H1 (cell line): Measurements from ENCODE around the gene SLC30A7. TPM values are rescaled to one million over a fixed set of nuclear protein-coding genes. Genes with fewer than 3 reads are reported as not detected.

ENCODE experiments used
- CTCF ChIA-PET: fragments of 300-600 bp; sonication (Branson Sonifier 250); formaldehyde crosslinking; loops from one replicate; lab custom pipeline; 2021; ENCODE audit not compliant: partially characterized antibody; lab: Charles Lee
- POLR2A ChIA-PET: fragments of 300-600 bp; sonication (Branson Sonifier 250); formaldehyde crosslinking; loops from one replicate; lab custom pipeline; 2021; ENCODE audit warnings: inconsistent platforms; ENCODE audit not compliant: partially characterized antibody; lab: Charles Lee
- DNase-seq, 2 experiments: peaks; one replicate each; pipeline versions ENCODE4 v3.0.0 to v3.0.0-alpha.2; 2010 to 2022; ENCODE audit warnings: low spot score in 2 of 2, low read depth in 1 of 2, mixed read lengths in 1 of 2
- FAIRE-seq: peaks from 2 replicates; lab custom pipeline; 2011; peaks lifted over from hg19 to GRCh38; lab: Jason Lieb, UNC
- H2AFZ ChIP-seq: 2 replicates; pipeline ENCODE4 v1.8.1; 2012; ENCODE audit warnings: low read length, inconsistent platforms
- H2AK5ac ChIP-seq: 2 replicates; pipeline ENCODE4 v1.6.1; 2013; ENCODE audit warnings: low read depth, low read length
- H2BK120ac ChIP-seq: replicated peaks from 2 replicates; pipeline ENCODE3; 2013; ENCODE audit warnings: low read depth, low read length, inconsistent platforms
- H2BK12ac ChIP-seq: 2 replicates; pipeline ENCODE4 v1.6.1; 2013; ENCODE audit warnings: low read depth, low read length
- H2BK15ac ChIP-seq: 2 replicates; pipeline ENCODE4 v1.6.1; 2013; ENCODE audit warnings: low read length
- H2BK20ac ChIP-seq: 2 replicates; pipeline ENCODE4 v1.6.1; 2013; ENCODE audit warnings: low read length
- H2BK5ac ChIP-seq: 2 replicates; pipeline ENCODE4 v1.6.1; 2013; ENCODE audit warnings: low read depth, low read length
- H3K14ac ChIP-seq: 2 replicates; pipeline ENCODE4 v1.6.1; 2013; ENCODE audit warnings: inconsistent platforms; ENCODE audit not compliant: insufficient read length
- H3K18ac ChIP-seq: 2 replicates; pipeline ENCODE4 v1.6.1; 2013; ENCODE audit warnings: low read length; ENCODE audit errors: extremely low read depth
- H3K23ac ChIP-seq: 2 replicates; pipeline ENCODE4 v1.6.1; 2013; ENCODE audit warnings: inconsistent platforms; ENCODE audit not compliant: insufficient read length
- H3K23me2 ChIP-seq: 2 replicates; pipeline ENCODE4 v1.6.1; 2013; ENCODE audit warnings: low read depth, low read length
- H3K27ac ChIP-seq: 2 replicates; pipeline ENCODE4 v1.6.1; 2011; ENCODE audit warnings: low read depth, low read length, inconsistent platforms
- H3K27me3 ChIP-seq, 4 experiments: replicated peaks in 1 of 4; 1 replicate in 1 of 4; 2 replicates in 3 of 4; pipeline versions ENCODE4 v1.6.1 to v1.8.1; 2011 to 2013; ENCODE audit warnings: low read length in 3 of 4, mild to moderate bottlenecking in 3 of 4, inconsistent platforms in 2 of 4, mixed read lengths in 2 of 4, moderate library complexity in 1 of 4; ENCODE audit not compliant: control insufficient read depth in 3 of 4, insufficient read depth in 3 of 4; ENCODE audit errors: extremely low read depth in 1 of 4
- H3K36me3 ChIP-seq, 4 experiments: 2 replicates each; pipeline versions ENCODE4 v1.6.1 to v1.8.1; 2011 to 2013; ENCODE audit warnings: mild to moderate bottlenecking in 4 of 4, low read length in 3 of 4, moderate library complexity in 2 of 4, control low read depth in 1 of 4, inconsistent platforms in 1 of 4; ENCODE audit not compliant: insufficient read depth in 4 of 4, control insufficient read depth in 2 of 4
- H3K4ac ChIP-seq: replicated peaks from 2 replicates; pipeline ENCODE3; 2013; ENCODE audit warnings: low read length, low read depth, mixed read lengths, inconsistent platforms; ENCODE audit not compliant: insufficient read length
- H3K4me1 ChIP-seq, 4 experiments: replicated peaks in 1 of 4; 1 replicate in 1 of 4; 2 replicates in 3 of 4; pipeline versions ENCODE4 v1.6.1 to v1.8.1; 2011 to 2013; ENCODE audit warnings: low read length in 3 of 4, inconsistent platforms in 2 of 4, mixed read lengths in 1 of 4; ENCODE audit not compliant: insufficient read depth in 4 of 4, control insufficient read depth in 3 of 4
- H3K4me2 ChIP-seq, 2 experiments: 2 replicates each; pipeline versions ENCODE4 v1.6.1 to v1.8.1; 2011 to 2013; ENCODE audit warnings: low read depth in 2 of 2, low read length in 2 of 2, control low read depth in 1 of 2, inconsistent platforms in 1 of 2, mild to moderate bottlenecking in 1 of 2; ENCODE audit not compliant: insufficient read depth in 1 of 2
- H3K4me3 ChIP-seq, 4 experiments: fragments of 200-600, 300-600 bp in 1 of 4; sonication (generic), shearing (Covaris generic), sonication (Bioruptor Twin) in 1 of 4; 2 replicates each; pipeline versions ENCODE4 v1.5.1 to v1.8.1; 2011 to 2016; ENCODE audit warnings: low read length in 4 of 4, low read depth in 3 of 4, control low read depth in 2 of 4, inconsistent platforms in 2 of 4, mild to moderate bottlenecking in 2 of 4, mixed read lengths in 1 of 4, moderate library complexity in 1 of 4; ENCODE audit not compliant: insufficient read depth in 2 of 4; ENCODE audit errors: extremely low read depth in 1 of 4
- H3K56ac ChIP-seq: replicated peaks from 2 replicates; pipeline ENCODE3; 2013; ENCODE audit warnings: low read depth, mild to moderate bottlenecking, mixed read lengths, low read length, inconsistent platforms; ENCODE audit not compliant: insufficient read length
- H3K79me1 ChIP-seq: 2 replicates; pipeline ENCODE4 v1.6.1; 2013; ENCODE audit warnings: low read depth, low read length, control low read depth
- H3K79me2 ChIP-seq, 2 experiments: 2 replicates each; pipeline versions ENCODE4 v1.6.1 to v1.8.1; 2012 to 2013; ENCODE audit warnings: low read length in 2 of 2, mild to moderate bottlenecking in 2 of 2, inconsistent platforms in 1 of 2; ENCODE audit not compliant: insufficient read depth in 2 of 2, control insufficient read depth in 1 of 2
- H3K9ac ChIP-seq, 4 experiments: replicated peaks in 1 of 4; 1 replicate in 1 of 4; 2 replicates in 3 of 4; pipeline versions ENCODE4 v1.6.1 to v1.8.1; 2011 to 2013; ENCODE audit warnings: low read depth in 3 of 4, low read length in 3 of 4, control low read depth in 2 of 4, mild to moderate bottlenecking in 2 of 4, moderate library complexity in 2 of 4, inconsistent platforms in 1 of 4; ENCODE audit errors: extremely low read depth in 1 of 4
- H3K9me3 ChIP-seq, 2 experiments: 2 replicates each; pipeline versions ENCODE4 v1.6.1 to v1.8.1; 2012 to 2013; ENCODE audit warnings: mild to moderate bottlenecking in 2 of 2, moderate library complexity in 2 of 2, control low read depth in 1 of 2, inconsistent platforms in 1 of 2, low read depth in 1 of 2, low read length in 1 of 2, mixed read lengths in 1 of 2; ENCODE audit not compliant: insufficient read depth in 2 of 2
- H4K20me1 ChIP-seq, 2 experiments: replicated peaks in 1 of 2; 2 replicates each; pipeline versions ENCODE3 to v1.8.1; 2011 to 2013; ENCODE audit warnings: inconsistent platforms in 2 of 2, low read length in 2 of 2, mild to moderate bottlenecking in 1 of 2; ENCODE audit not compliant: insufficient read depth in 2 of 2, control insufficient read depth in 1 of 2
- H4K5ac ChIP-seq: 2 replicates; pipeline ENCODE4 v1.6.1; 2013; ENCODE audit warnings: low read length, low read depth, mixed read lengths, inconsistent platforms; ENCODE audit not compliant: insufficient read length
- H4K8ac ChIP-seq: 2 replicates; pipeline ENCODE4 v1.8.0; 2013; ENCODE audit warnings: mild to moderate bottlenecking, moderate library complexity, low read length, inconsistent platforms; ENCODE audit not compliant: insufficient read depth; ENCODE audit errors: extremely low read depth
- H4K91ac ChIP-seq: replicated peaks from 2 replicates; pipeline ENCODE3; 2013; ENCODE audit warnings: low read length, mixed read lengths, inconsistent platforms; ENCODE audit not compliant: insufficient read length
- ASH2L ChIP-seq: fragments of 200-600, 300-600 bp; sonication (generic); IDR thresholded peaks from one replicate; pipeline ENCODE4 v1.7.1; 2017; ENCODE audit warnings: low read length
- CBX5 ChIP-seq: fragments of 300-800, 300-1000 bp; sonication (generic); IDR thresholded peaks from 2 replicates; pipeline ENCODE4 v1.7.1; 2016; ENCODE audit warnings: antibody characterized with exemption, low read length, low read depth
- CEBPB ChIP-seq: IDR thresholded peaks from 2 replicates; pipeline ENCODE4 v1.6.1; 2012; ENCODE audit warnings: low read depth, low read length
- JUND ChIP-seq: IDR thresholded peaks from 2 replicates; pipeline ENCODE4 v1.6.1; 2011; ENCODE audit warnings: mild to moderate bottlenecking, improper control_type of control experiment, low read length
- PHF8 ChIP-seq: fragments of 200-600 bp; sonication (generic); conservative IDR thresholded peaks from 2 replicates; pipeline ENCODE4 v1.7.1; 2012; ENCODE audit warnings: low read depth, mild to moderate bottlenecking, inconsistent platforms, low read length, moderate library complexity
- SIRT6 ChIP-seq: IDR thresholded peaks from one replicate; pipeline ENCODE4 v1.7.1; 2012; ENCODE audit warnings: low read length, inconsistent platforms
- ZNF274 ChIP-seq: IDR thresholded peaks from 2 replicates; pipeline ENCODE4 v1.7.0; 2012; ENCODE audit warnings: low read length, borderline replicate concordance; ENCODE audit errors: extremely low read depth
- polyA plus RNA-seq, 7 experiments: library from polyadenylated mRNA; depleted of rRNA in 3 of 7; stranded (reverse) in 5 of 7; unstranded in 2 of 7; fragments of >200 nt in 5 of 7; fragments of 200-250 nt in 2 of 7; gene quantifications; 1 replicate in 5 of 7; 2 replicates in 1 of 7; 4 replicates in 1 of 7; pipeline versions ENCODE4 v1.2.1 to v1.2.3, GENCODE V29; 2011 to 2013; ENCODE audit warnings: missing spikeins in 2 of 7, mixed read lengths in 2 of 7
- total RNA-seq: library from RNA; stranded (reverse); fragmentation: NEBNext Ultra II Directional; extraction: Animal tissue kit (Norgen Biotek cat#: 25700); gene quantifications from 2 replicates; pipeline ENCODE4 v1.2.1, GENCODE V29; 2021
- TF ChIP-seq, protein P1 (sequence below): IDR thresholded peaks from 2 replicates; pipeline ENCODE4 v1.6.1; 2012; ENCODE audit warnings: low read length, inconsistent platforms

Gene SLC30A7
- total and polyA plus RNA-seq, 2 of the 8 experiments (the other 6 are each of a cell fraction or from before 2014, with no cell fraction given), result 5.5 to 22.1 TPM

DNA sequence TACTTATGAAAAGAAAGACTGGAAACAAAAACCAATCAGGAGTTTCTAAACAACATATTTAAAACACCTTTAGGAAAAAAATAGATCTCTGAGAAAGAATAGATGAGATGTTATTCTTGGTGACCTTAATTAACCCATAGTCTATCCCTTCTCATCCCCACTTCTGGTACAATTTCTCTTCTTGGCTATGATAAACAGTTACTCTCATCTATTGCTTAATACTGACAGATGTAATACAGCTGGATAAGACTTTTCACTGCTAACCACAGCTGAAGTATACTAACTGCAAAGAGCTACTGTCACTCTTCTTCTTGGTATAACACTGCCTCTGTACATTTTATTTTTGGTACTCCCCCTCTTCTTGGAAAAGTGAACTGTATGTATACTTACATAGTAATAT lies 16.5 kb upstream of the SLC30A7 start:
- Histone ChIP-seq H2BK15ac (no peak overlapping the region), H3K4me1 (no peaks in the 10 kb centered on the region), H3K9ac (no peak overlapping the region), H4K91ac (no peak overlapping the region), H3K56ac (no peak overlapping the region), H4K5ac (no peak overlapping the region), H3K79me2 (peaks cover 0 to 3% of the 10 kb centered on the region in 2 experiments; a peak in 1 of 4 replicates), H2BK12ac (no peak overlapping the region), H3K14ac (no peak overlapping the region), H2AFZ (no peak overlapping the region), H3K4ac (no peak overlapping the region), H4K20me1 (no peaks in the 10 kb centered on the region), H3K4me3 (no peak overlapping the region), H3K27ac (no peak overlapping the region), H2BK20ac (no peak overlapping the region), H3K23me2 (no peaks in the 10 kb centered on the region), H4K8ac (no peak overlapping the region), H2AK5ac (no peak overlapping the region), H3K18ac (no peak overlapping the region), H3K79me1 (no peaks in the 10 kb centered on the region), H3K4me2 (no peak overlapping the region), H3K23ac (no peak overlapping the region), H2BK120ac (no peak overlapping the region), H3K9me3 (no peaks in the 10 kb centered on the region), H3K36me3 (peaks cover 0 to 19% (median 5%) of the 10 kb centered on the region in 4 experiments; a peak in 5 of 8 replicates), H3K27me3 (no peaks in the 10 kb centered on the region), H2BK5ac (no peak overlapping the region)
- FAIRE-seq (no peak), DNase-seq (no peak)
- ChIA-PET CTCF (interaction anchor here (0.8 to 1.7 kb wide), 3 partner anchors 11 to 347 kb away, joined by 3 to 10 read pairs (median 3); no protein-coding TSS in a partner anchor), POLR2A (no interaction called here)
- TF ChIP-seq ZNF274 (no peak), SIRT6 (no peak), PHF8 (no peak), ASH2L (no peak), CEBPB (no peak), CBX5 (no peak), JUND (no peak)
- TF ChIP-seq, protein P1, sequence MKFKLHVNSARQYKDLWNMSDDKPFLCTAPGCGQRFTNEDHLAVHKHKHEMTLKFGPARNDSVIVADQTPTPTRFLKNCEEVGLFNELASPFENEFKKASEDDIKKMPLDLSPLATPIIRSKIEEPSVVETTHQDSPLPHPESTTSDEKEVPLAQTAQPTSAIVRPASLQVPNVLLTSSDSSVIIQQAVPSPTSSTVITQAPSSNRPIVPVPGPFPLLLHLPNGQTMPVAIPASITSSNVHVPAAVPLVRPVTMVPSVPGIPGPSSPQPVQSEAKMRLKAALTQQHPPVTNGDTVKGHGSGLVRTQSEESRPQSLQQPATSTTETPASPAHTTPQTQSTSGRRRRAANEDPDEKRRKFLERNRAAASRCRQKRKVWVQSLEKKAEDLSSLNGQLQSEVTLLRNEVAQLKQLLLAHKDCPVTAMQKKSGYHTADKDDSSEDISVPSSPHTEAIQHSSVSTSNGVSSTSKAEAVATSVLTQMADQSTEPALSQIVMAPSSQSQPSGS, result no peak
